ENCODE results near the gene POLR2B. TPM values are rescaled to one million over a fixed set of nuclear protein-coding genes. Genes with fewer than 3 reads are reported as not detected.

Gene POLR2B
- 83.9 and 119 TPM in 2 replicates for total RNA-seq

GRCh38 chr4:56978750-56979303 lies at the start of gene POLR2B:
Gene POLR2B (plus strand): TSS chr4:56978896. CDS start chr4:56978986, 90 bp downstream.

GRCh38 chr4:56977321-56978012 lies 1.2 kb upstream of the POLR2B start, which contains the start of gene NOA1:
Gene NOA1 (minus strand): TSS chr4:56977606. CDS start chr4:56977585, 21 bp downstream.

Other genes with a start within 250 kb of the POLR2B start
- not detected in 2 replicates for gene SPINK2, start 157.2 kb upstream of the POLR2B start, total RNA-seq
- 15.3 and 24.8 TPM in 2 replicates for gene REST, start 71.0 kb upstream of the POLR2B start, total RNA-seq
- 13.8 and 20.7 TPM in 2 replicates for gene NOA1, start 1.3 kb upstream of the POLR2B start, total RNA-seq
- 415 and 416 TPM in 2 replicates for gene IGFBP7, start 131.5 kb downstream of the POLR2B start, total RNA-seq